Measurements from ENCODE around the gene NEK10. TPM values are rescaled to one million over a fixed set of nuclear protein-coding genes. Genes with fewer than 3 reads are reported as not detected.

Gene NEK10
- total and polyA plus RNA-seq, 2 of the 4 experiments (the other 2 are of a cell fraction), result 2.2 to 6.6 TPM

GRCh38 chr3:27220166-27220565 is 149.0 kb downstream of the NEK10 start:
- H3K27ac ChIP-seq (ENCODE audit: insufficient read depth, low read length), result no peak overlapping the region
- H3K4me3 ChIP-seq (ENCODE audit: insufficient read depth, low read depth, low read length), result no peak overlapping the region
- ChIA-PET CTCF (no interaction called here), POLR2A (ENCODE audit: unreplicated experiment) (no interaction called here)
- no peaks in the 10 kb centered on the region for H3K79me1 ChIP-seq (ENCODE audit: low read depth in 1 of 2, low read length in 2 of 2)
- no peak overlapping the region for H4K5ac ChIP-seq (ENCODE audit: low read depth, low read length)
- H3K14ac ChIP-seq (replicated peaks; ENCODE audit: low read depth, low read length), result no peak overlapping the region
- H2AK9ac ChIP-seq (replicated peaks; ENCODE audit: low read depth, low read length, poor library complexity), result no peak overlapping the region
- no peaks in the 10 kb centered on the region for H3K27me3 ChIP-seq (ENCODE audit: control insufficient read depth, insufficient read depth, low read length)
- intact Hi-C loops (cut with micrococcal nuclease), result no loop called here
- H4K8ac ChIP-seq (ENCODE audit: low read depth in 2 of 2, low read length in 2 of 2), result no peak overlapping the region
- DNase-seq (no peak), ATAC-seq (ENCODE audit: low read depth) (no peak)
- no peaks in the 10 kb centered on the region for H3K9me1 ChIP-seq (ENCODE audit: insufficient read depth, low read length)
- H2BK120ac ChIP-seq (ENCODE audit: low read depth, low read length), result no peak overlapping the region
- H3K56ac ChIP-seq (ENCODE audit: extremely low read depth, insufficient read depth, low read length), result no peak overlapping the region
- in situ Hi-C loops (cut with MboI; ENCODE audit: low sequenced_read_pairs), result no loop called here
- H3K4ac ChIP-seq (ENCODE audit: low read depth, low read length), result no peak overlapping the region
- no peak overlapping the region for H3K4me2 ChIP-seq (ENCODE audit: low read depth, low read length)
- no peak overlapping the region for H2AK5ac ChIP-seq (ENCODE audit: low read depth, low read length)
- dilution Hi-C loops (cut with HindIII; ENCODE audit: low sequenced_read_pairs, unreplicated experiment), result no loop called here
- H2AFZ ChIP-seq (replicated peaks; ENCODE audit: low read length, poor library complexity), result no peak overlapping the region
- no TSS peak for BruUV-seq (replicated peaks)
- peaks cover 2% of the 10 kb centered on the region; the same call in 1 of the 2 replicates for H3K4me1 ChIP-seq (ENCODE audit: control insufficient read depth, insufficient read depth, low read length)
- no peak overlapping the region for H3K18ac ChIP-seq (ENCODE audit: low read depth, low read length)
- no peak overlapping the region for H2BK15ac ChIP-seq (ENCODE audit: low read depth, low read length)
- H2BK20ac ChIP-seq (ENCODE audit: low read depth, low read length), result no peak overlapping the region
- no peaks in the 10 kb centered on the region for H4K20me1 ChIP-seq (ENCODE audit: insufficient read depth, low read length)
- no peak overlapping the region for H4K91ac ChIP-seq (ENCODE audit: insufficient read depth, low read depth, low read length)
- TF ChIP-seq CTCF (conservative IDR thresholded peaks at IDR 0.05; ENCODE audit: low read depth, low read length) (no peak), BHLHE40 (IDR thresholded peaks at IDR 0.05; ENCODE audit: low read depth, low read length) (no peak), RCOR1 (IDR thresholded peaks at IDR 0.05; ENCODE audit: insufficient replicate concordance, low read length) (no peak), ELK1 (IDR thresholded peaks at IDR 0.05; ENCODE audit: borderline replicate concordance, low read depth, low read length) (no peak), POLR2A (IDR thresholded peaks at IDR 0.05; ENCODE audit: low read depth, low read length) (no peak), RAD21 (IDR thresholded peaks at IDR 0.05; ENCODE audit: low read length) (no peak), SMC3 (IDR thresholded peaks at IDR 0.05; ENCODE audit: low read depth, low read length) (no peak), RFX5 (IDR thresholded peaks at IDR 0.05; ENCODE audit: low read depth, low read length) (no peak), CEBPB (IDR thresholded peaks at IDR 0.05; ENCODE audit: low read depth, low read length) (no peak), FOS (IDR thresholded peaks at IDR 0.05; ENCODE audit: low read depth, low read length) (no peak), CHD1 (IDR thresholded peaks at IDR 0.05; ENCODE audit: low read depth, low read length) (no peak), MAFK (IDR thresholded peaks at IDR 0.05; ENCODE audit: low read depth, low read length) (no peak), USF2 (IDR thresholded peaks at IDR 0.05; ENCODE audit: low read depth, low read length) (no peak), MAZ (IDR thresholded peaks at IDR 0.05; ENCODE audit: borderline replicate concordance, low read depth, low read length) (no peak), MXI1 (IDR thresholded peaks at IDR 0.05; ENCODE audit: borderline replicate concordance, low read depth, low read length) (no peak), NFE2L2 (IDR thresholded peaks at IDR 0.05; ENCODE audit: low read depth, low read length) (no peak)
- H3K23ac ChIP-seq (ENCODE audit: low read depth, low read length), result no peak overlapping the region
- H3K36me3 ChIP-seq (ENCODE audit: control insufficient read depth, insufficient read depth, low read length), result no peaks in the 10 kb centered on the region
- H3K9me3 ChIP-seq (ENCODE audit: control insufficient read depth, insufficient read depth, low read length), result no peaks in the 10 kb centered on the region; the same call in 1 of the 2 replicates
- H3K9ac ChIP-seq (ENCODE audit: low read depth, low read length), result no peak overlapping the region
- no peak overlapping the region for H2BK5ac ChIP-seq (ENCODE audit: low read depth, low read length, poor library complexity, severe bottlenecking)
